Naive B cell (primary cell): Measurements from ENCODE around the gene NPTX2. TPM values are rescaled to one million over a fixed set of nuclear protein-coding genes. Genes with fewer than 3 reads are reported as not detected.

Experiments
- ATAC-seq, 2 donors: fragments of 150-1000 bp; cut with Tn5 transposase; 2 replicates each; pipeline ENCODE4 v1.10.0; 2021; ENCODE audit warnings: low read depth in 2 of 2, mild to moderate bottlenecking in 2 of 2, moderate library complexity in 2 of 2
- DNase-seq: peaks from one replicate; pipeline ENCODE4 v3.0.0; 2022
- H3K27ac Mint-ChIP-seq, 6 donors: one replicate each; pipeline ENCODE4 v1.8.0; 2020 to 2022; ENCODE audit warnings: mild to moderate bottlenecking in 6 of 6, mixed read lengths in 6 of 6, moderate library complexity in 5 of 6, inconsistent platforms in 2 of 6
- H3K27me3 Mint-ChIP-seq, 3 donors: one replicate each; pipeline ENCODE4 v1.8.0; 2021 to 2022; ENCODE audit warnings: mixed read lengths in 3 of 3, mild to moderate bottlenecking in 1 of 3
- H3K36me3 Mint-ChIP-seq, 2 donors: one replicate each; pipeline ENCODE4 v1.8.0; 2020 to 2022; ENCODE audit warnings: mixed read lengths in 2 of 2, inconsistent platforms in 1 of 2, mild to moderate bottlenecking in 1 of 2
- H3K4me1 Mint-ChIP-seq, 3 donors: one replicate each; pipeline ENCODE4 v1.8.0; 2020 to 2022; ENCODE audit warnings: mixed read lengths in 3 of 3, inconsistent platforms in 1 of 3, mild to moderate bottlenecking in 1 of 3, moderate library complexity in 1 of 3
- H3K4me3 Mint-ChIP-seq, 8 donors: one replicate each; pipeline ENCODE4 v1.8.0; 2020 to 2022; ENCODE audit warnings: mild to moderate bottlenecking in 8 of 8, mixed read lengths in 8 of 8, moderate library complexity in 8 of 8, inconsistent platforms in 2 of 8
- H3K9me3 Mint-ChIP-seq, 7 donors: one replicate each; pipeline ENCODE4 v1.8.0; 2020 to 2022; ENCODE audit warnings: mixed read lengths in 7 of 7, mild to moderate bottlenecking in 5 of 7, inconsistent platforms in 2 of 7, moderate library complexity in 1 of 7
- polyA plus RNA-seq, 6 donors: library from polyadenylated mRNA; unstranded; fragments of 300-500 nt; fragmentation: Illumina TruSeq; gene quantifications; one replicate each; pipeline ENCODE4 v1.2.3, GENCODE V29; 2021; ENCODE audit warnings: low read depth in 6 of 6

Gene NPTX2
- polyA plus RNA-seq, 6 donors from 2014 or later: not detected

DNA sequence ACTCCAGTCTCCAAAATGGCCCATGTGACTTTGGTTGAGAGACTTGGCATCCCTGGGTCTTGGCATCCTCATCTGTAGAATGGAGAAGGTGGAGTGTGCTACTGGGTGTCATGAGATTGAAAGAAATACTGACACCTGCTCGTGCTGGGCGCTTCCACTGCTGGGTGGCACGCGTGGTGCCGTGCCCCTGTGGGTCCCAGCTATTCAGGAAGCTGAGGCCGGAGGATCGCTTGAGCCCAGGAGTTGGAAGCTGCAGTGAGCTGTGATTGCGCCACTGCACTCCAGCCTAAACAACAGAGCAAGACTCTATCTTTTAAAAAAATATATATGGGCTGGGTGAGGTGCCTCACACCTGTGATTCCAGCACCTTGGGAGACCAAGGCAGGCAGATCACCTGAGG, 53.1 kb downstream of the NPTX2 start:
- no peak overlapping the region for H3K4me3 Mint-ChIP-seq
- no peak for DNase-seq
- H3K27me3 Mint-ChIP-seq: peaks cover 0 to 9% (median 5%) of the 10 kb centered on the region in 3 donors
- H3K4me1 Mint-ChIP-seq: no peaks in the 10 kb centered on the region
- no peak for ATAC-seq
- H3K9me3 Mint-ChIP-seq: peaks cover 0 to 27% (median 9%) of the 10 kb centered on the region in 7 donors
- no peak overlapping the region for H3K27ac Mint-ChIP-seq
- H3K36me3 Mint-ChIP-seq: no peaks in the 10 kb centered on the region

DNA sequence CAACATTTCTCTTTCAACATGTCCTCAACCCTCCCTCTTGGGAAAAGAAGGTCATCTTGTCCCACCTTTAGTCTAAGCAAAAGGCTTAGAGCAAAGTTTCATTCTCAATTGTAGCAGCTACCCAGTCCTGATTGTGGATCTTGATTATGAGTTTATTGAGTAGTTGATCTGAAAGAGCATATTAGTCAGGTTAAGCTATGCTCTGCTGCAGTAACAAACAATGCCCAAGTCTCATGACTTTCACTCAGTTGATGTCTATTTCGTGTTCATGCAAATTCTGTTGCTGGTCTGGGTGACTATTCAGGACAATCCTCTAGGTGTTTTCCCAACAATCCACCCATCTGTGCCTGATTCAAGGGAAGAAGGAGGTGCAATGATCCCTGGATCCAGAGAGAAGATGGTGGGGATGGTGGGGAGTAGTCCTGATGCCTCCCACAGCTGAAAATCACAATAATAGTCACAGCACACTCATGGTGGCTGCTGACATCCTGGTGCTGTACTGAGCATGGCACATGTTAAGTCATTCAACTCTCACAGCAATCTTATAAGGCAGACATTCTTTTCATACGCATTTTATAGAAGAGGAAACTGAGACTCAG, 54.7 kb downstream of the NPTX2 start:
- Mint-ChIP-seq H3K4me1 (no peaks in the 10 kb centered on the region), H3K36me3 (no peaks in the 10 kb centered on the region), H3K27me3 (peaks cover 0 to 11% (median 0%) of the 10 kb centered on the region in 3 donors), H3K4me3 (no peak overlapping the region), H3K27ac (no peak overlapping the region), H3K9me3 (peaks cover 0 to 24% (median 9%) of the 10 kb centered on the region in 7 donors)
- ATAC-seq (no peak), DNase-seq (no peak)

DNA sequence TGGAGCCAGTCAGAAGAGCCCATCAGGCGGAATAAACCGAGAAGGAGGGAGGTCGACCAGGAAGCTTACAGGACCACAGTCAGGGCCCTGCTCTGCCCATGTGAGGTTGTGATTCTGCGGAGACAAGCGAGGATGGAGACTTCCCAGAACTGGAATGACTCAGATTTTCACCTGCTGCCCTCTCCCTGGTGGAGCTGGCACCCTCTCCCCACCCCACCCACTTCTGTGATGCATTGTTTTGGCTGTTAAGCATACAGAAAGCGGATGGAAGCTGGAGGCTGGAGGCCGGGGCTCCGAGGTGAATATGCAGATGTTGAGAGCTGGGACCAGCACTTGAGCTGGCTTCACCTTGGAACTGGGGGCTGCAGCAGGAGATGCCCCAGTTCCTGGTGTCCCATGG, 57.4 kb downstream of the NPTX2 start:
- Mint-ChIP-seq H3K9me3 (peaks cover 3 to 39% (median 9%) of the 10 kb centered on the region in 7 donors), H3K4me3 (no peak overlapping the region), H3K36me3 (no peaks in the 10 kb centered on the region), H3K27ac (no peak overlapping the region), H3K4me1 (no peaks in the 10 kb centered on the region), H3K27me3 (peaks cover 0 to 15% (median 0%) of the 10 kb centered on the region in 3 donors)
- no peak for ATAC-seq
- DNase-seq: no peak

DNA sequence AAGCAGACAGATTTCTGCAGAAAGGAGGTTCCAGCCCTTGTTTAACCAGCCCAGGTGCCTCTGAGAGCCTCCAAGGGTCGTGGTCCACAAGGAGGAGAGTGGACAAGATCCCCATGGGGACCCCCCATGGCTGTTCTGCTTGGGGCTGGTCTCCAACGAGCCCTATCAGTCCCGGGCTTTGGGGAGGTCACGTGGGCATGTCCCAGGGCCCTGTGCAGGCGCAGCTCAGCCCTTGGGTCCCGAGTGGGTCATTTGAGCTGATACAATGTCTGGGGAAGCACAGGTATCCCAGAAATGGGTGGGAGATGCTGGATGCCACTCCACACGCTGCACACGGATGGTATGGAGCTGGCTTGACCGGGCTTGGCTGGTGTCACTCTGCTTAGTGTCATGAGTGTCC, 57.8 kb downstream of the NPTX2 start:
- peaks cover 3 to 39% (median 9%) of the 10 kb centered on the region in 7 donors for H3K9me3 Mint-ChIP-seq
- no peak overlapping the region for H3K4me3 Mint-ChIP-seq
- no peak overlapping the region for H3K27ac Mint-ChIP-seq
- peaks cover 0 to 15% (median 0%) of the 10 kb centered on the region in 3 donors for H3K27me3 Mint-ChIP-seq
- no peaks in the 10 kb centered on the region for H3K36me3 Mint-ChIP-seq
- H3K4me1 Mint-ChIP-seq: no peaks in the 10 kb centered on the region
- ATAC-seq: no peak
- DNase-seq: no peak

DNA sequence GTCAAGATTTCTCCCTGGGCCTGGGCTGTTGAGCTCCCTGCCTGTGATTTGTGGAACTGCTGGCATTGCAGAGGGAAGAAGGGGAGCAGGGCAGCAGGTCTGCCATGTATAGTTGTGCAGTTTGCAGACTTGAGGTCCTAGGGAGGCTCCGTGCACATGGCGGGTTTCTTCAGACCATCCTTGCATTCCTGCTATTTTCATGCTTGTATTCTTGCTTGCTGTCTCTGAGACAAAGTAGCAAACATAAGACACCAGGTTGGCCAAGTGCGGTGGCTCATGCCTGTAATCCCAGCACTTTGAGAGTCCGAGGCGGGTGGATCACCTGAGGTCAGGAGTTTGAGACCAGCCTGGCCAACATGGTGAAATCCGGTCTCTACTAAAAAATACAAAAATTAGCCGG, 61.1 kb downstream of the NPTX2 start:
- H3K4me1 Mint-ChIP-seq: peaks cover 0 to 6% (median 0%) of the 10 kb centered on the region in 3 donors
- peaks cover under 1 to 24% (median 9%) of the 10 kb centered on the region in 3 donors for H3K27me3 Mint-ChIP-seq

More for the DNA sequence above, 61.1 kb downstream of the NPTX2 start:
- no peak for DNase-seq
- Mint-ChIP-seq H3K36me3 (no peaks in the 10 kb centered on the region), H3K9me3 (peaks cover 0 to 24% (median 6%) of the 10 kb centered on the region in 7 donors), H3K27ac (no peak overlapping the region), H3K4me3 (no peak overlapping the region)
- ATAC-seq: no peak

Other genes starting within 250 kb of the NPTX2 start
- gene BAIAP2L1, start 216.2 kb upstream of the NPTX2 start, polyA plus RNA-seq: 1 to 10 TPM in 4 of 6 donors, under 1 TPM in 2; 0.29 to 2.1 (median 1.6) TPM